ENCODE results near the gene FOXF1. TPM values are rescaled to one million over a fixed set of nuclear protein-coding genes. Genes with fewer than 3 reads are reported as not detected.
A peak's percentile ranks its signal among the peaks of the same experiment; 100 is the strongest.

The FOXF1 gene
- polyA plus RNA-seq, 3 donors = not detected

GRCh38 chr16:86519649-86520316, 9.5 kb downstream of the FOXF1 start:
- H3K27me3 ChIP-seq (ENCODE audit: control insufficient read depth in 2 of 2, insufficient read depth in 2 of 2, low read length in 2 of 2) = peaks cover 22 to 55% of the 10 kb centered on the region in 2 donors
- no peaks in the 10 kb centered on the region for H4K20me1 ChIP-seq (ENCODE audit: insufficient read depth, low read length)
- no peaks in the 10 kb centered on the region for H3K36me3 ChIP-seq (replicated peaks in 1 of 2; ENCODE audit: control insufficient read depth in 1 of 2, insufficient read depth in 2 of 2, low read length in 2 of 2)
- H3K4me3 ChIP-seq (replicated peaks in 1 of 3; ENCODE audit: low read depth in 2 of 3, low read length in 3 of 3) = no peak overlapping the region
- peaks cover 4% of the 10 kb centered on the region for H3K4me1 Mint-ChIP-seq
- peaks cover 55 to 79% (median 62%) of the 10 kb centered on the region in 3 donors for H3K27me3 Mint-ChIP-seq (ENCODE audit: low read depth in 3 of 3)
- no peak overlapping the region for H3K9ac ChIP-seq (ENCODE audit: insufficient read depth, low read length, poor library complexity, severe bottlenecking)
- peaks cover 0 to 7% (median 0%) of the 10 kb centered on the region in 7 donors for H3K9me3 Mint-ChIP-seq
- H3K4me1 ChIP-seq (ENCODE audit: control insufficient read depth in 1 of 2, insufficient read depth in 2 of 2, low read length in 2 of 2) = no peaks in the 10 kb centered on the region
- intact Hi-C loops (cut with micrococcal nuclease) = loop anchor here in 1 of 2 donors (5.0 kb wide), 1 partner anchor 702 kb away; no protein-coding TSS in a partner anchor
- H3K79me2 ChIP-seq (ENCODE audit: insufficient read depth, low read length) = no peaks in the 10 kb centered on the region
- 11% methylated on average over 26 of the region's 31 CpGs for WGBS (ENCODE audit: insufficient coverage)
- H3K27ac ChIP-seq (ENCODE audit: low read depth in 1 of 2, low read length in 2 of 2) = no peak overlapping the region
- H3K9me3 ChIP-seq (replicated peaks in 1 of 2; ENCODE audit: control insufficient read depth in 1 of 2, insufficient read depth in 1 of 2, low read length in 2 of 2) = peaks cover 0 to 4% of the 10 kb centered on the region in 2 donors
- peak; percentile 96 for TF ChIP-seq CTCF (IDR thresholded peaks at IDR 0.05)
- no peak overlapping the region for H3K4me2 ChIP-seq (replicated peaks; ENCODE audit: extremely low read depth, low read length, poor library complexity, severe bottlenecking)
- no peak overlapping the region for H3K27ac Mint-ChIP-seq
- no peak overlapping the region for H3K4me3 Mint-ChIP-seq
- H2AFZ ChIP-seq (ENCODE audit: insufficient read depth, low read depth, low read length, poor library complexity, severe bottlenecking) = no peak overlapping the region
- DNase-seq = peak; percentile 12 to 70 (median 53)
- peaks cover 0 to 3% of the 10 kb centered on the region in 2 donors for H3K36me3 Mint-ChIP-seq

- Histone ChIP-seq H2AFZ (ENCODE audit: insufficient read depth, low read depth, low read length, poor library complexity, severe bottlenecking) (no peak overlapping the region), H3K27ac (ENCODE audit: low read depth in 1 of 2, low read length in 2 of 2) (no peak overlapping the region), H3K4me2 (replicated peaks; ENCODE audit: extremely low read depth, low read length, poor library complexity, severe bottlenecking) (no peak overlapping the region), H3K36me3 (replicated peaks in 1 of 2; ENCODE audit: control insufficient read depth in 1 of 2, insufficient read depth in 2 of 2, low read length in 2 of 2) (no peaks in the 10 kb centered on the region), H3K79me2 (ENCODE audit: insufficient read depth, low read length) (no peaks in the 10 kb centered on the region), H3K4me3 (replicated peaks in 1 of 3; ENCODE audit: low read depth in 2 of 3, low read length in 3 of 3) (no peak overlapping the region), H3K27me3 (ENCODE audit: control insufficient read depth in 2 of 2, insufficient read depth in 2 of 2, low read length in 2 of 2) (peaks cover 14 to 47% of the 10 kb centered on the region in 2 donors), H4K20me1 (ENCODE audit: insufficient read depth, low read length) (no peaks in the 10 kb centered on the region), H3K9me3 (replicated peaks in 1 of 2; ENCODE audit: control insufficient read depth in 1 of 2, insufficient read depth in 1 of 2, low read length in 2 of 2) (peaks cover 0 to 4% of the 10 kb centered on the region in 2 donors), H3K4me1 (ENCODE audit: control insufficient read depth in 1 of 2, insufficient read depth in 2 of 2, low read length in 2 of 2) (no peaks in the 10 kb centered on the region), H3K9ac (ENCODE audit: insufficient read depth, low read length, poor library complexity, severe bottlenecking) (no peak overlapping the region)
- Mint-ChIP-seq H3K27ac (no peak overlapping the region), H3K4me1 (peaks cover 4% of the 10 kb centered on the region), H3K36me3 (peaks cover 0 to 3% of the 10 kb centered on the region in 2 donors), H3K4me3 (no peak overlapping the region), H3K9me3 (peaks cover 0 to 7% (median 0%) of the 10 kb centered on the region in 7 donors), H3K27me3 (ENCODE audit: low read depth in 3 of 3) (peaks cover 48 to 71% (median 54%) of the 10 kb centered on the region in 3 donors)
- intact Hi-C loops (cut with micrococcal nuclease) = loop anchor here in 1 of 2 donors (5.0 kb wide), 1 partner anchor 703 kb away; no protein-coding TSS in a partner anchor
- DNase-seq = no peak
- TF ChIP-seq CTCF (IDR thresholded peaks at IDR 0.05) = peak; percentile 69
- 52% methylated on average over 15 of the region's 30 CpGs for WGBS (ENCODE audit: insufficient coverage)
Measured at GRCh38 chr16:86520317-86521210, 10.2 kb downstream of the FOXF1 start.
